ENCODE measurements around the gene MFSD6.

MFSD6 gene

GRCh38 chr2:190532581-190532980, 124.4 kb downstream of the MFSD6 start:
- Histone ChIP-seq H3K4me3 (ENCODE audit: extremely low read depth, insufficient read depth, low read length, poor library complexity, severe bottlenecking) (no peak overlapping the region), H3K9me3 (ENCODE audit: control insufficient read depth, low read length) (no peaks in the 10 kb centered on the region), H3K4me1 (ENCODE audit: control insufficient read depth, insufficient read depth, low read length, poor library complexity, severe bottlenecking) (peaks cover 11% of the 10 kb centered on the region), H3K36me3 (ENCODE audit: control insufficient read depth, insufficient read depth, low read length) (no peaks in the 10 kb centered on the region), H3K27ac (ENCODE audit: low read depth, low read length, severe bottlenecking) (peak overlapping the region; percentile 19)
- 97 to 100% methylated on average over 1 to 4 of the region's 4 CpGs for WGBS, 2 experiments (ENCODE audit: insufficient coverage in 2 of 2)

- Histone ChIP-seq H3K4me1 (ENCODE audit: control insufficient read depth, insufficient read depth, low read length, poor library complexity, severe bottlenecking) (peaks cover 11% of the 10 kb centered on the region), H3K4me3 (ENCODE audit: extremely low read depth, insufficient read depth, low read length, poor library complexity, severe bottlenecking) (peak overlapping the region; percentile 56)
- WGBS, 2 experiments (ENCODE audit: insufficient coverage in 2 of 2) = 85 to 96% methylated on average over 5 to 7 of the region's 10 CpGs
These were observed 125.2 kb downstream of the MFSD6 start for GRCh38 chr2:190533175-190533967.

DNA sequence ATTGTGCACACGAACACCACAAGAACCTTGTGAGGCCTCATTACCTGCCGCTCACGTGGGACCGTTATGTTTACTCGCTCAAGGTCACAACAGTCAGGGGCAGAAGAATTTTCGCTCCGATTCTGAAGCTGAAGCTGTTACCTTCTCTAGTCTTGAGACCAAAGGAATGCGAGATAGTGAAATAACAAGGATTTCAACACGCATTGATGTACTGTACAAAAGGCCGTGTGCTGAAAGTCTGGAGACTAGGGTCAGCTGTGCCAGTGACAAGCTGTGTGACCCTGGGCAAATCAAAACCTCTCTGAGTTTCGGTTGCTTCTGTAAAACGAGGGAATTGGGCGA, 125.8 kb downstream of the MFSD6 start:
- 66 to 68% methylated on average over 13 of the region's 13 CpGs for WGBS, 2 experiments (ENCODE audit: insufficient coverage in 2 of 2)
- peaks cover 11% of the 10 kb centered on the region for H3K4me1 ChIP-seq (ENCODE audit: control insufficient read depth, insufficient read depth, low read length, poor library complexity, severe bottlenecking)
- H3K4me3 ChIP-seq (ENCODE audit: extremely low read depth, insufficient read depth, low read length, poor library complexity, severe bottlenecking) = peak overlapping the region; percentile 56
- peaks cover 12% of the 10 kb centered on the region for H3K9me3 ChIP-seq (ENCODE audit: control insufficient read depth, low read length)
- H3K36me3 ChIP-seq (ENCODE audit: control insufficient read depth, insufficient read depth, low read length) = no peaks in the 10 kb centered on the region
- peak overlapping the region; percentile 90 for H3K27ac ChIP-seq (ENCODE audit: low read depth, low read length, severe bottlenecking)

More at GRCh38 chr2:190533175-190533967, 125.2 kb downstream of the MFSD6 start:
- no peaks in the 10 kb centered on the region for H3K36me3 ChIP-seq (ENCODE audit: control insufficient read depth, insufficient read depth, low read length)
- H3K9me3 ChIP-seq (ENCODE audit: control insufficient read depth, low read length) = peaks cover 7% of the 10 kb centered on the region
- peak overlapping the region; percentile 90 for H3K27ac ChIP-seq (ENCODE audit: low read depth, low read length, severe bottlenecking)

GRCh38 chr2:190534310-190535120, 126.4 kb downstream of the MFSD6 start, which contains the start of gene NEMP2:
Gene NEMP2, minus strand, starts transcription at chr2:190534722. Its CDS starts 67 bp downstream, at chr2:190534655.
- WGBS, 2 experiments (ENCODE audit: insufficient coverage in 2 of 2) = 1% methylated on average over 53 to 66 of the region's 92 CpGs
- Histone ChIP-seq H3K9me3 (ENCODE audit: control insufficient read depth, low read length) (peaks cover 14% of the 10 kb centered on the region), H3K36me3 (ENCODE audit: control insufficient read depth, insufficient read depth, low read length) (no peaks in the 10 kb centered on the region), H3K27ac (ENCODE audit: low read depth, low read length, severe bottlenecking) (peak within 1 kb of the TSS; percentile 90), H3K4me3 (ENCODE audit: extremely low read depth, insufficient read depth, low read length, poor library complexity, severe bottlenecking) (peak within 1 kb of the TSS; percentile 56), H3K4me1 (ENCODE audit: control insufficient read depth, insufficient read depth, low read length, poor library complexity, severe bottlenecking) (peaks cover 11% of the 10 kb centered on the region)

DNA sequence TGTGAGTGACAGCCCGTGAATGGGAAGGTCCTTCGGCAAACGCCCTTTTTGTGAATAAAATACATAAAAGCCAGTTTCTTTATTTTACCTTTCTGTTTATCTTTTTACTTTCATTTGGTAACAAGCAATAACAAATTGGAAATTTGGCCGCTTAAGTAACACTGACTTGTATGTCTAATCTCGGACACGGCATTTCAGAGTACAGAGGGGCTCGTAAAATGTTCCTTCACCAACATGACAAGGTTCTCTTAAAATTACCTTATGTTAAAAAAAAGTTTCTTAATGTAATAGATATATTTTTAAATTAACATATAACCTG, 126.9 kb downstream of the MFSD6 start:
- H3K9me3 ChIP-seq (ENCODE audit: control insufficient read depth, low read length) = peaks cover 20% of the 10 kb centered on the region
- H3K4me3 ChIP-seq (ENCODE audit: extremely low read depth, insufficient read depth, low read length, poor library complexity, severe bottlenecking) = peak overlapping the region; percentile 56
- 7 to 44% methylated on average over 3 to 6 of the region's 7 CpGs for WGBS, 2 experiments (ENCODE audit: insufficient coverage in 2 of 2)
- H3K27ac ChIP-seq (ENCODE audit: low read depth, low read length, severe bottlenecking) = peak overlapping the region; percentile 90
- H3K36me3 ChIP-seq (ENCODE audit: control insufficient read depth, insufficient read depth, low read length) = no peaks in the 10 kb centered on the region
- H3K4me1 ChIP-seq (ENCODE audit: control insufficient read depth, insufficient read depth, low read length, poor library complexity, severe bottlenecking) = peaks cover 11% of the 10 kb centered on the region

- WGBS, 2 experiments (ENCODE audit: insufficient coverage in 2 of 2) = no CpG with 5 or more reads among the region's 1 CpG
- Histone ChIP-seq H3K4me3 (ENCODE audit: extremely low read depth, insufficient read depth, low read length, poor library complexity, severe bottlenecking) (peak overlapping the region; percentile 56), H3K27ac (ENCODE audit: low read depth, low read length, severe bottlenecking) (no peak overlapping the region), H3K9me3 (ENCODE audit: control insufficient read depth, low read length) (peaks cover 25% of the 10 kb centered on the region), H3K36me3 (ENCODE audit: control insufficient read depth, insufficient read depth, low read length) (no peaks in the 10 kb centered on the region), H3K4me1 (ENCODE audit: control insufficient read depth, insufficient read depth, low read length, poor library complexity, severe bottlenecking) (peaks cover 11% of the 10 kb centered on the region)
These were observed 127.4 kb downstream of the MFSD6 start for GRCh38 chr2:190535586-190535985.

DNA sequence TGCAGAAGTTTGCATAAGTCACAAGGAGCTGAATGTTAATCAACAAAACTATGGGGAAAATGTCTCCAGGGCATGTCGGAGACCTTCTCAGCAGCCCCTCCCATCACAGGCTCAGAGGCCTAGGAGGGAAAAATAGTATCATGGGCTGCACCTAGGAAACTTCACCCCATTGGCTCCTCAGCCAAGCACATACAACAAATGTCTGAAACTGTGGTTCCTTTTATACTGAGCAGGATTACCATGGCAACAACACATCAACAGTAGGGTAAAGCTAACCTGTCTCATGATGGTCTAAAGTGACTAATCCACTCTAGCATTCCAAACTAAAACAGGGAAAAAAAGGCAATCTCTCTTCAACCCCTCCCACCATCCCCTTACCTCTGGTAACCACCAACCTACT, 129.6 kb downstream of the MFSD6 start:
- Histone ChIP-seq H3K4me1 (ENCODE audit: control insufficient read depth, insufficient read depth, low read length, poor library complexity, severe bottlenecking) (peaks cover 11% of the 10 kb centered on the region), H3K9me3 (ENCODE audit: control insufficient read depth, low read length) (peaks cover 33% of the 10 kb centered on the region), H3K36me3 (ENCODE audit: control insufficient read depth, insufficient read depth, low read length) (no peaks in the 10 kb centered on the region), H3K4me3 (ENCODE audit: extremely low read depth, insufficient read depth, low read length, poor library complexity, severe bottlenecking) (no peak overlapping the region), H3K27ac (ENCODE audit: low read depth, low read length, severe bottlenecking) (no peak overlapping the region)
- no CpG with 5 or more reads among the region's 1 CpG for WGBS, 2 experiments (ENCODE audit: insufficient coverage in 2 of 2)

DNA sequence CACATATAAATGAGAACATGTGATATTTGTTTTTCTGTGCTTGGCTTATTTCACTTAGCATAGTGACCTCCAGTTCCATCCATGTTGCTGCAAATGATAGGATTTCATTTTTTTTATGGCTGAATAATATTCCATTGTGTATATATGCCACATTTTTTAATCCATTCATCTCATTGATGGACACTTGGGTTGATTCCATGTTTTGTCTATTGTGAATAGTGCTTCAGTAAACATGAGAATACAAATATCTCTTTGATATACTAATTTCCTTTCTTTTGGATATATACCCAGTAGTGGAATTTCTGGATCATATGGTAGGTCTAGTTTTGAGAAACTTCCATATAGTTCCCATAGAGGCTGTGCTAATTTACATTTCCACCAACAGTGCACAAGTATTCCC, 130.0 kb downstream of the MFSD6 start:
- peaks cover 11% of the 10 kb centered on the region for H3K4me1 ChIP-seq (ENCODE audit: control insufficient read depth, insufficient read depth, low read length, poor library complexity, severe bottlenecking)
- no peak overlapping the region for H3K27ac ChIP-seq (ENCODE audit: low read depth, low read length, severe bottlenecking)
- H3K36me3 ChIP-seq (ENCODE audit: control insufficient read depth, insufficient read depth, low read length) = no peaks in the 10 kb centered on the region
- H3K9me3 ChIP-seq (ENCODE audit: control insufficient read depth, low read length) = peaks cover 33% of the 10 kb centered on the region
- no peak overlapping the region for H3K4me3 ChIP-seq (ENCODE audit: extremely low read depth, insufficient read depth, low read length, poor library complexity, severe bottlenecking)

- Histone ChIP-seq H3K36me3 (ENCODE audit: control insufficient read depth, insufficient read depth, low read length) (no peaks in the 10 kb centered on the region), H3K9me3 (ENCODE audit: control insufficient read depth, low read length) (peaks cover 33% of the 10 kb centered on the region), H3K4me1 (ENCODE audit: control insufficient read depth, insufficient read depth, low read length, poor library complexity, severe bottlenecking) (peaks cover 6% of the 10 kb centered on the region), H3K4me3 (ENCODE audit: extremely low read depth, insufficient read depth, low read length, poor library complexity, severe bottlenecking) (no peak overlapping the region), H3K27ac (ENCODE audit: low read depth, low read length, severe bottlenecking) (no peak overlapping the region)
- 86 to 100% methylated on average over 1 to 2 of the region's 6 CpGs for WGBS, 2 experiments (ENCODE audit: insufficient coverage in 2 of 2)
These were observed 131.9 kb downstream of the MFSD6 start for GRCh38 chr2:190540048-190540447.

DNA sequence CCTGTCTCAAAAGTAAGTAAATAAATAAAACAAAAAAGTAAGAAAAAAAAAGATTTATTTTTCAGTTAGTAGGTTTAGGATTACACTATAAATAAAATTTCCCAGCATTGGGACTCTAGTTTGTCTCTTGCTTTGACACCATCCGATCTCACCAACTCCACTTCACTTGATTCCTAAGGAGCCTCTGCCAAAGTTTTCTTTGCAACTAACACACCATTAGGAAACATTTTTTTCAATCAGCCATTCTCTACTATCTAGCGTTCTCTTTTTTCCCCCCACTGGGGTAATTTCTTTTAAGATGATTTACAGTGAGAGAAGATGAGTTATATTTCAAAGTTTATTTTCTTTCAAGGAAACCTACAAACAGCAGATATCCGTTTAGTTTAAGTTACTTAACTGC, 136.9 kb downstream of the MFSD6 start:
- 100% methylated on average over 1 of the region's 3 CpGs for whole genome bisulfite sequencing, 2 experiments (ENCODE audit: insufficient coverage in 2 of 2)

More for the DNA sequence above, 136.9 kb downstream of the MFSD6 start:
- no peak overlapping the region for H3K27ac ChIP-seq (ENCODE audit: low read depth, low read length, severe bottlenecking)
- no peaks in the 10 kb centered on the region for H3K4me1 ChIP-seq (ENCODE audit: control insufficient read depth, insufficient read depth, low read length, poor library complexity, severe bottlenecking)
- no peak overlapping the region for H3K4me3 ChIP-seq (ENCODE audit: extremely low read depth, insufficient read depth, low read length, poor library complexity, severe bottlenecking)
- no peaks in the 10 kb centered on the region for H3K36me3 ChIP-seq (ENCODE audit: control insufficient read depth, insufficient read depth, low read length)
- H3K9me3 ChIP-seq (ENCODE audit: control insufficient read depth, low read length) = peaks cover 13% of the 10 kb centered on the region

Measured in mesodermal cell (in vitro differentiated cells).